Right kidney (tissue), 9 donors: Measurements from ENCODE around the gene GART.
"Not testable (repeated sequence)": the region's sequence is repeated elsewhere in the genome, so short reads cannot be mapped to it uniquely, and the experiment has no call there.

Experiments
- DNase-seq: peaks from one replicate; pipeline ENCODE4 v3.0.0-alpha.2; 2016
- long read RNA-seq, 8 donors: transcript quantifications; one replicate each; lab custom pipeline, GENCODE V29; 2026

GART gene
- long read RNA-seq, donor 1, partial matches to known transcripts: 0 of 3 reads
- long read RNA-seq, donor 1, other reads (novel, unspliced or antisense): 0 of 3 reads
- long read RNA-seq, donor 2, partial matches to known transcripts: 0 of 3 reads
- long read RNA-seq, donor 2, other reads (novel, unspliced or antisense): 0 of 3 reads
- long read RNA-seq, donor 3, partial matches to known transcripts: 22 of 179 reads
- long read RNA-seq, donor 3, other reads (novel, unspliced or antisense): 153 of 179 reads
- long read RNA-seq, donor 4, transcript GART-203 (22 exons, 3,341 nt): major isoform, 8 of 478 reads
- long read RNA-seq, donor 4, partial matches to known transcripts: 100 of 478 reads
- long read RNA-seq, donor 4, other reads (novel, unspliced or antisense): 367 of 478 reads
- long read RNA-seq, donor 5, transcript GART-201 (11 exons, 2,149 nt): major isoform, 5 of 6 reads
- long read RNA-seq, donor 5, partial matches to known transcripts: 0 of 6 reads
- long read RNA-seq, donor 5, other reads (novel, unspliced or antisense): 0 of 6 reads
- long read RNA-seq, donor 6, partial matches to known transcripts: 0 of 2 reads
- long read RNA-seq, donor 6, other reads (novel, unspliced or antisense): 0 of 2 reads
- long read RNA-seq, donor 7, transcript GART-201 (11 exons, 2,149 nt): major isoform, 6 of 11 reads
- long read RNA-seq, donor 7, transcript GART-203 (22 exons, 3,341 nt): minor isoform, 5 of 11 reads
- long read RNA-seq, donor 7, partial matches to known transcripts: 0 of 11 reads
- long read RNA-seq, donor 7, other reads (novel, unspliced or antisense): 0 of 11 reads
- long read RNA-seq, donor 8, transcript GART-203 (22 exons, 3,341 nt): major isoform, 5 of 489 reads
- long read RNA-seq, donor 8, partial matches to known transcripts: 457 of 489 reads
- long read RNA-seq, donor 8, other reads (novel, unspliced or antisense): 24 of 489 reads

GRCh38 chr21:33541756-33542639 is at the start of gene GART:
GART (minus strand) TSS chr21:33542117; CDS start chr21:33539315, 2,802 bp downstream.
- DNase-seq: peak; percentile 94

- DNase-seq: peak; percentile 94
Observed at GRCh38 chr21:33588485-33589335, 46.8 kb upstream of the GART start, which contains the start of gene DONSON. DONSON (minus strand) TSS chr21:33588684; CDS start chr21:33588641, 43 bp downstream.

GRCh38 chr21:33587792-33588484 is 46.0 kb upstream of the GART start:
- no peak for DNase-seq

GRCh38 chr21:33586927-33587326 is 45.0 kb upstream of the GART start:
- no peak for DNase-seq

- DNase-seq: no peak
Observed at GRCh38 chr21:33584455-33584854, 42.5 kb upstream of the GART start.

DNA sequence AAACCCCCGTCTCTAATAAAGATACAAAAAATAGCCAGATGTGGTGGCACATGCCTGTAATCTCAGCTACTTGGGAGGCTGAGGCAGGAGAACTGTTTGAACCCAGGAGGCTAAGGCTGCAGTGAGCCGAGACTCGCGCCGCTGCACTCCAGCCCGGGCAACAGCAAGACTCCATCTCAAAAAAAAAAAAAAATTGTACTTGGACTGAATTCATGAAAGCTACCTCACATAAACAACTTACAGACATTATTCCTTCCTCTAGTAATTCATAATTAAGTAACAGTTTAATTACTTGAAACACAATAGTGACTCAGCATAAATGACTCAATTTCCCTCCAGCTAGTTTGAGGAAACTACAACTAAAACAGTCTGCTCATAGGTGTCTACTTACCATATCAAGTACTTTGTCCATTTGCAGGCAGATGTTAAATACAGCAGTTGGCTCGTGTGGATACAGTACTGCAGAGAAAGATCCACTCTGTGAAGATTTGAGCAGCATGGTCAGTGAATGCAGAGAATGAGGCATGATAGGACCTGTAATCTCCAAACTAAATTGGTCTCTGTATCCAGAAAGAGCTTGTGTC is 37.1 kb upstream of the GART start:
- no peak for DNase-seq

DNA sequence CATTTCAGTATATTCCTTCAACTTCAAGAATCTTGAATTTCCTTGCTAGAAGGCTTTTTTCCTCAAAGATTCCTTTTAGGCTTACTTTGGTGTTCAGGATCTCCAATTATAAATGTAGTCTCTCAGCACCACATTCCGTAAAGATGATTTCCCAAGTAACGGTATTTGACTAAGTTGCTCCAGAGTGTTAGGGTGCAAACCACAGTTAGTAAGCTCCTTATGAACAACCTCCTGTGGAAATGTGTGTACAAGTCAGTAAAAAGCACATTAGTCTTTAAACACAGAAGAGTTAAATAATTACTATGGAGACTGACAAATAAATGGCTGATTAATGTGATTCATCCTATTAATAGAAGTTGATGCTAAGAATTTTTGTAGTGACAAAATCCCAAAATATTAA is 36.3 kb upstream of the GART start:
- DNase-seq: no peak

DNA sequence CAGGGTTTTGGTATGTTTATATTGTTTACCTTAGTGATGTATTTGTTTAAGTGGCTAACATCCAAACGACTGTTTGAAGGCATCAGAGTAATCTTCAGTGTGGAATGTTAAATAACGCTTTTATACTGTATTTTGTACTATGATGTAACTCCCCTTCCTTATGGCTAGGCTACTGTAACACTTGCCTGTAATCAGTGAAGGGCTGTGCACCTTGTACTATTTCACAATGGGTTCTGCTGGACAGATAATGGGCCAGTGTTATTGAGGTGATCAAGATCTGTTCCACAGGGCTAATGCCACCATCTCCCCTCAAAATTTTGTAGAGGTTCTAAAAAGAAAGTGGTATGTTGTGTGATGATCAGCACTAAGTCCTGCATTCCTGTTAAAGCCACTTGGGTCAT is 34.8 kb upstream of the GART start:
- DNase-seq: not testable (repeated sequence)

- no peak for DNase-seq
Observed at GRCh38 chr21:33572350-33572749, 30.4 kb upstream of the GART start.

- no peak for DNase-seq
Observed at GRCh38 chr21:33569991-33570390, 28.1 kb upstream of the GART start.

DNA sequence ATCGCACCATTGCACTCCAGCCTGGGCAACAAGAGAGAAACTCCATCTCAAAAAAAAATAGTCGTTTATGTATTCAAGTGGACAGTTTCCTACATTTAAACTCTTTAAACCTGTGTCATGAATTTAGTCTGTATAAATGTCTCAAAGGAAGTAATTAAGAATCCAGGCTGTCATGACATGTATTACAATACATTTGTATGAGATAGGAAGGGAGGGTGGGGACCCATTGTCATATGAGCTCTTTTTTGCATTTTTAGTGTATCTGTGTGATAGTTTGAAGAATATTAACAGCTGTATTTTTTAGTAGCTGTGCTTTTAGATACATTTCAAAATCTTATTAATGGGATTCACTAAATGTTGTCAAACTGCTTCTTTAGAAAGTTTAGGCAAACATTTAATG is 26.5 kb upstream of the GART start:
- DNase-seq: no peak

DNA sequence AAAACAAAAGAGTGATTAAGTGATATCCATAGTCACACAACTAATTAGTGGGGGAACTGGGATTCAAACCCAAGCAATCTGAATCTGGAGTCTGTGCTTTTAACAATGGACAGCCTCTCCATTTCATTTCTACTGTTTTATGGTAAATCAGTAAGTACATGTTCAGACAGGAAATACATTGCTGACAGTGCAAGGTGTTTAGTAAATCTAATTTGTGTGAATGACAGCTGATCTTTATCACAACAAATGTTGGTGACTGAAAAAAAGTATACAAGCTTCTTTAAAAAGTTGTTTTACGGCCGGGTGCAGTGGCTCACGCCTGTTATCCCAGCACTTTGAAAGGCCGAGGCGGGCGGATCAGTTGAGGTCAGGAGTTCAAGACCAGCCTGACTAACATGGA is 26.0 kb upstream of the GART start:
- no peak for DNase-seq

- DNase-seq: no peak
Observed at GRCh38 chr21:33566514-33566913, 24.6 kb upstream of the GART start.

GRCh38 chr21:33562389-33562788 is 20.5 kb upstream of the GART start:
- no peak for DNase-seq

DNA sequence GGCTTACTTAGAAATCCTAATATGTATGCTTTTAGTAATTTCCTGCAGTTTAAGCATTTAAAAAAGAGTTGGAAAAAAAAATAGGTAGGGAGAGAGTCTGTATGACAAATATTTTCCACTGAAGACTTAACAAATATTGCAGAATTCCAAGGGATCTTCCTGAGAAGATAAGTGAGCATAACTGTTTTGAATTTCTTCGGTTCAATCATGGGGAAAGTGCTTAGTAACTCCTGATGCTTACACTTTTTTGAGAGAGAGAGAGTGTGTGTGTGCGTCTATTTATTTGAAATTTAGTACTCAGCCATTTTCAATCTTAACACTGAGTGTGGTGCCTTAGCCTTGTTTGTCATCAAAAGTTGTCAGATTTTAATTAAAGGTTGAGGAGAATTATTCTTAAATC is 19.5 kb upstream of the GART start:
- DNase-seq: no peak

GRCh38 chr21:33560965-33561364 is 19.0 kb upstream of the GART start:
- no peak for DNase-seq

GRCh38 chr21:33559813-33560212 is 17.9 kb upstream of the GART start:
- no peak for DNase-seq

DNA sequence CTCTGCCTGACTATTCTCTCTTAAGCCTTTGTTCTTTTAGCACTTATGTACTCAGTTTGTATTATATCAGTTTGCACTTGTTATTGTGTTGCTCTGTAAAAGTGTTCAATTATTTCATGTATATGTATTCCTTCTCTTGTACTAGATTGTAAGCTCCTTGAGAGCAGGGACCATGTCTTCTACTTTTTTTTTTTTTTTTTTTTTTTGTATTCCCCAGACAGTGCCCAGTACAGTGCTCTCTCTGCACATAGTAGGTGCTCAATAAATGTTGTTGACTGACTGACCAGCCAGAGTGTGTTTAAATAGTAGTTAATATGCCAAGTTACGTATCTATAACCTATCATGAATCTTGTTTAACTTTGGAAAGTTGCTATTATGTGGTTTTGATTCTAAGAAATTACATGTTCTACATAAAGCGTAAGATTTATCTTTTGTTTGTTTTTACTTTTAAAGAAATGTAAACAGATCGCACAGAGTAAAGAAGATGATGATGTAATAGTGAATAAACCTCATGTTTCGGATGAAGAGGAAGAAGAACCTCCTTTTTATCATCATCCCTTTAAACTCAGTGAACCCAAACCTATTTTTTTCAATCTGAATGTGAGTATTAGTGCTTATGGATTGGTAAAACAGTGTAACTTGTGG is 17.0 kb upstream of the GART start:
- DNase-seq: no peak

DNA sequence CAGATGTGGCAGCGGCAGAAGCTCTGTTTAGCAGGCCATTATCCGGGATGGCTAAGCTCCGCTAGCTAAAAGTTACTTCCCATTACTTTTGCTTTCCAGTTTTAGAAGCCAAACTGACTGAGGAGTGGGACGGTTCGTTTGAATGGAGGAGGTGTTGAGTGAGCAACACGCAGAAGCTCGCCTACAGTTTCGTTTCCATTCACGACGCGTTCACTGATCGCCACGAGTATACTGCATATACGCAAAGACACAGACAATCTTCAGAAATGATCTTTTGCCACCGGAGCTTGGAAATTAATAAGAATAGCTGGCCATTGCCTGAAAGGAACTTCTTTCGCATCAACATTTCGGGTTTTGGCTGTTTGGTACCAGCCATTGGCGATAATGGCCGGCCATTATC is 15.5 kb upstream of the GART start:
- no peak for DNase-seq

GRCh38 chr21:33554982-33555344 is 13.0 kb upstream of the GART start:
- no peak for DNase-seq
